ENCODE results near the gene DPP6.

GRCh38 chr7:154837087-154837486, 784.9 kb downstream of the DPP6 start:
- TF ChIP-seq CTCF (IDR thresholded peaks at IDR 0.05): no peak
- TF ChIP-seq EZH2 (IDR thresholded peaks at IDR 0.05): no peak
- TF ChIP-seq EZH2phosphoT487 (IDR thresholded peaks at IDR 0.05): no peak

All from neural progenitor cell (in vitro differentiated cells).